DMS53 treated with DMSO at 0.1 percent for 48 hours (cell line): ENCODE results near the gene RPS18.

Experiments
- DNase-seq: peaks from one replicate; lab custom pipeline; 2025; ENCODE audit not compliant: unreplicated experiment; lab: John Stamatoyannopoulos, UW

RPS18 gene

GRCh38 chr6:33314515-33314942, 42.7 kb downstream of the RPS18 start:
- peak; percentile 44 for DNase-seq

- peak; percentile 55 for DNase-seq
Observed at GRCh38 chr6:33314943-33315792, 43.3 kb downstream of the RPS18 start.

- no peak for DNase-seq
Observed at GRCh38 chr6:33315793-33316602, 44.1 kb downstream of the RPS18 start.

DNA sequence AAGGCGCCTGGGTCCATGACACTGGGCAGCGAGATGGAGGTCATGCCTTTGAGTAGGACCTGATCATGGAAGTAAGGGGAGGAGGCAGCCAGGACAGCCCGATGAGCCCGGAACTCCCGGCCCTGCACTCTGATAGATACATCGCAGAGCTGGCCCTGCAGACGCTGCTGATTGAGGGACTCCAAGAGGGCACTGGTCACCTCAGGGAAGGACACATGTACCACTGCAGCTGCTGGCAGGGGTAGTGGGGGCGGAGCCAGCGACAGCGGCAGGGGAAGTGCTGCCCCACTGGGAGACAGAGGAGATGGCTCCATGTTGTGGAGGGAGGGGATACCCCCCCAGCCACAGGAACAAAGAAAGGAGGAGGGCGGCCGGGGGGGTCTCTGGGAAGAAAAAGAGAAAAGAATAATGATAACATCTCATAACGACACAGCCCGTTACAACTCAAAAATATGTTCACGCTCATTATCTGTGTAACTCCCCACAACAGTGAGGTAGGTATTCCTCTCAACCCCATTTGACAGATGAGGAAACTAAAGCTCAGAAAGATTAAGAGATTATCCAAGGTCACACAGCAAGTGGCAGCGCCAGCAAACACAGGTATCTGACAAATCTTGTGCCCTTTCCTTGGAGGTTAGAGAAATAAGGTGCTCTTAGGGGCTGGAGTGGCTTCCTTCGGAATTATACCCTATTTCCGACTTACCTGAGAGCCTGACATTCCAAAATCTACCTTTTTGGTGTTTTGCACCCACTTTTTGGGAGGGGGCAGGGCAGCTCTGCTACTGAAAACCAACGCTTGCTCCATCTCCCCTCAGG, 44.9 kb downstream of the RPS18 start:
- DNase-seq: no peak

- DNase-seq: no peak
Observed at GRCh38 chr6:33317419-33317668, 45.5 kb downstream of the RPS18 start.

DNA sequence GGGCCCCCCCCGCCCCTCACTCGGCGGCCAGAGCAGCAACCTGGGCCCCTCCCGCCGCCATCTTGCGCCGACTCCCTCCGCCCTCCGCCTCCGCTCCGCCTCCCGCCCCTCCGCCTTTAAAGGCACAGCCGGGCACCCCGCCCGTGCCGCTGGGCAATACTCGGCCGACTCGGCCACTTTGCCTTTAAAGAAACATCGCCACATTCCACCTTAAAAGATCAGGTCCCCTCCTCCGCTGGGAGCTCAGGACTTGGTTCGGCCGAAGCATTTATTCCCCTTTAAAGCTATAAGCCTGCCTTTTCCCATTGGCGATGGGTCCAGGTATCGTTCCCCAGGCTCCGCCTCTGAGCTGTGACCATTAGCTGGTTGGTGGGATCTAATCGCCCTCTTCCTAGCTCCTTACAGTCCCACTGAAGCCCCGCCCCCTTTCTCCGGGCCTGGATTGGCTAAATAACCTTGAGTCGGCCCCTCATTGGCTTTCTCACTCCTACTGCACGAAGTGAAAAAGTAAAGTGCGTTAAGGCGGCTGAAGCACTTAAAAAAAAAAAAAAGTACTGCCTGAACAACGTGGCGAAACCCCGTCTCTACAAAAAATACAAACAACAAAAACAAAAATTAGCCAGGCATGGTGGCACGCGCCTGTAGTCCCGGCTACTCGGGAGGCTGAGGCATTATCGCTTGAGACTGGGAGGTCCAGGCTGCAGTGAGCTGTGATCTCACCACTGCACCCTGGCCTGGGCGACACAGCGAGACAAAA, 46.0 kb downstream of the RPS18 start, which contains the start of gene ZBTB22:
TSS of gene ZBTB22 (minus strand) at position 76 of the 757 bp plus-strand sequence. CDS start 828 bp downstream, outside the sequence.
- DNase-seq: peak; percentile 96

DNA sequence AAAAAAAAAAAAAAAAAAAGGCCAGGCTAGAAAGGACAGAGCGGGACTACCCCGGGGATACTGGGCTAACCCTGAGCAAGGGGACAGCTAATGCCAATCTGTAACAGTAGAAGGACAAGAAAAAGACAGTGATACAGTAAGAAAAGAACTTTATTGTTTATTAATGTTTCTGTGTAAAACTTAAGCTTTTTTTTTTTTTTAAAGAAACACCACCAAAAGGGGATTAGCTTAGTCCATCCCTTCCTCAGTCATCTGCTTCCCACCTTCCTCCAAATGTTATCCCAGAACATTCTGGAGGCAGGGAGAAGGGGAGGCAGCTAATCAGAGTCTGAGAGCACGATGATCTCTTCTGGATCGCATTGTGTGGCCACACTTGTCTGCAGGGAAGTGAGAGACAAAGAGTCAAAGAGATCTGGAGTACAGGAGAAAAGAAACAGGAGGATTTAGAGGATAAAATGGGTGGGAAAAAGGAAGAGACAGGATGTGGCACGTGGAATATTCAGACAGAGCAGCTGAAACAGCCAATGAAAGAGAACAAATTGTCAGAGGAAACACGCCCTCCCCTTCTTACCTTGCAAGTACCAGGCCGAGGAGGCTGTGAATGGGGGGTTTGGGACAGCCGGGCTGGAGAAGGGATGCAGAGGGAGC, 46.7 kb downstream of the RPS18 start:
- DNase-seq: no peak

DNA sequence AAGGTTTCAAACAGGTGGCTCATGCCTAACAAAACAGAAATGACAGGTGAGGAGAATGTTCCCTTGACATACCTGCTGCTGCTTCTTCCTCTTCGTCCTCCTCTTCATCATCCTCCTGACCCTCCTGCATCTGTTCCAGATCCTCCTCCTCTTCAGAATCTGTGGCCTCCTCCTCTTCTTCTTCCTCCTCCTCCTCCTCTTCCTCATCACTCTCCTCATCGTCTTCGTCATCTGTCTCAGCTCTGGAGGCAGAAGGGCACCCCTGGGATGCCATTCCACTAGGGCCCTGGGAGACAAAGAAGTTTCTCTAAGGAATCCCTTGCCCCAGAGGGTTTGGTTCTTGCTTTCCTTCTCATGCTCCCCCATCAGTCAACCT, 48.1 kb downstream of the RPS18 start:
- DNase-seq: no peak

GRCh38 chr6:33320315-33321181, 48.7 kb downstream of the RPS18 start:
- DNase-seq: no peak

DNA sequence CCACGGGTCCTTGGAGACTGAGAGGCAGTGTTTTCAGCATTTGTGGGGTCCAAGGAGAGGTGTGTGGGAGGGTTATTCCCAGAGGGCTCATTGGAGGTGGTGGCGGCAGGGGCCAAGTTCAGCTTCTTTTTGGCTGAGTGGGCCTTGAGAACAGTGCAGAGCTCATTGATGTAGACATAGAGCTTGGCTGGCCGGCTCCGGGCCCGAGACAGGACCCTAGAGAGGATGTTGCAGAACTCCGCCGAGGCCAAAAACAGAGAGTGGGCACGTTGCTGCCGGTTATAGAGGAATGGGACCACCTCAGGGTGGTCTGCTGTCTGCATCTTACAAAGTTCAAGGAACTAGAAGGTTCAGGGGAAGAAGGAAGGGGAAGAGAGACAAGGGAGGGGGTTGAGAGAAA, 49.4 kb downstream of the RPS18 start:
- no peak for DNase-seq

DNA sequence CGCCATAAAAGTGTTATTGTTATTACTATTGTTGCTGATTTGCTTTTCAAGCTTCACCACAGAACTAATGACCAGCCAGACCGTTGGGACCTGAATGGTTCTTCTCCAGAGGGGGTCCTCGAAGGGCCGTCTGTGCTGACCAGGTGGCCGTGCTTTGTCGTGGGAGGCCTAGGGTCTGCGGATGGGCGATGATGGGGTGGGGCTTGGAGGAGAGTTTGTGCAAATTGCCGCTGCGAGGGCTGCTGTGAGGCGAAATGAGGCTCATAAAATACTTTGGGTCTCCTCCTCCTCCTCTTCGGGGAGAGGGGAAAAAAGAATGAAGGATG, 51.7 kb downstream of the RPS18 start:
- no peak for DNase-seq

DNA sequence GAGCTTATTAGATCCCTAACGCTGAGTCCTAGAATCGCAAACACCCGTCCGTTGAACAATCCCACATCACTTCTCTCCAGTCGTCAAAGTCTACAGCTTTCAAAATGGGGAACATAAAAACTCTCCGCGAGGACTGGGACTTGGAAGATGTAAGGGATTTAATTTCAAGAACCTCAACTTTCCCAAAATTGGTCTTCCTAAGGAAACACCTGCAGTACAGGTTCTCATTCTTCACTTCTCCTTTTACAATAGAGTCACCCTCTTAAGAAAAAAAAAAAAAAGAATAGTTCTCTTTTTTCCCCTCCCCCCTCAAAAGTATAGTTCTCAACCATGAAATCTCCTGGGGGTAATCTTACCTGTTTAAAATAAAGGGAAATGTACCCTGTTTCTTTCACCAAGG, 52.2 kb downstream of the RPS18 start:
- peak; percentile 33 for DNase-seq
